MCF 10A (cell line): Measurements from ENCODE around the gene COL6A3. TPM values are rescaled to one million over a fixed set of nuclear protein-coding genes. Genes with fewer than 3 reads are reported as not detected.

Source experiments
- BruUV-seq: library from RNA; stranded (reverse); fragments of 400-500 nt; replicated peaks from 2 replicates; lab custom pipeline; 2021; lab: Mats Ljungman, UMichigan
- CTCF ChIA-PET: fragments of 300-600 bp; sonication (Branson Sonifier 250); formaldehyde crosslinking; extraction: SDS; loops from one replicate; lab custom pipeline; 2021; ENCODE audit warnings: antibody characterized with exemption, inconsistent platforms; lab: Yijun Ruan, JAX
- POLR2A ChIA-PET: fragments of 300-600, 350-650 bp; sonication (Branson Sonifier 250); formaldehyde crosslinking; extraction: SDS; loops from one replicate; lab custom pipeline; 2020; ENCODE audit warnings: antibody characterized with exemption, inconsistent platforms; lab: Yijun Ruan, JAX
- DNase-seq: peaks from one replicate; pipeline ENCODE4 v3.0.0-alpha.2; 2018; ENCODE audit not compliant: unreplicated experiment
- H3K27ac Mint-ChIP-seq: one replicate; pipeline ENCODE4 v1.8.0; 2022; ENCODE audit warnings: mild to moderate bottlenecking, low read depth, mixed read lengths; ENCODE audit not compliant: unreplicated experiment
- H3K27me3 Mint-ChIP-seq: one replicate; pipeline ENCODE4 v1.8.0; 2022; ENCODE audit warnings: mixed read lengths; ENCODE audit not compliant: insufficient read depth, unreplicated experiment
- H3K36me3 Mint-ChIP-seq: one replicate; pipeline ENCODE4 v1.8.0; 2022; ENCODE audit warnings: mild to moderate bottlenecking, moderate library complexity, mixed read lengths; ENCODE audit not compliant: insufficient read depth, unreplicated experiment
- H3K4me1 Mint-ChIP-seq: one replicate; pipeline ENCODE4 v1.8.0; 2022; ENCODE audit warnings: mixed read lengths; ENCODE audit not compliant: insufficient read depth, unreplicated experiment
- H3K4me3 Mint-ChIP-seq: one replicate; pipeline ENCODE4 v1.8.0; 2022; ENCODE audit warnings: mild to moderate bottlenecking, moderate library complexity, mixed read lengths; ENCODE audit not compliant: unreplicated experiment
- H3K9me3 Mint-ChIP-seq: one replicate; pipeline ENCODE4 v1.8.0; 2022; ENCODE audit warnings: mixed read lengths; ENCODE audit not compliant: unreplicated experiment
- CTCF ChIP-seq: fragments of 200-600 bp; IDR thresholded peaks from one replicate; pipeline ENCODE4 v1.8.0; 2022; ENCODE audit warnings: antibody characterized with exemption, mild to moderate bottlenecking; ENCODE audit not compliant: unreplicated experiment
- intact Hi-C: fragments of 100-400 bp; cut with micrococcal nuclease; formaldehyde crosslinking; loops from 2 replicates; pipeline ENCODE4 v1.14.1; 2022
- total RNA-seq: library from RNA; stranded (reverse); gene quantifications from 2 replicates; pipeline ENCODE4 v1.2.3, GENCODE V29; 2022

The COL6A3 gene
- total RNA-seq, 1 experiment from 2014 or later, result 0.19 TPM

GRCh38 chr2:237319887-237320286 is 94.1 kb downstream of the COL6A3 start:
- TF ChIP-seq CTCF, result no peak
- Mint-ChIP-seq H3K27me3 (no peaks in the 10 kb centered on the region), H3K4me3 (no peak overlapping the region), H3K4me1 (peaks cover 16% of the 10 kb centered on the region), H3K36me3 (no peaks in the 10 kb centered on the region), H3K27ac (no peak overlapping the region), H3K9me3 (no peaks in the 10 kb centered on the region)
- DNase-seq, result no peak
- BruUV-seq, result no TSS peak
- intact Hi-C loops, result no loop called here
- ChIA-PET CTCF (interaction anchor here (0.6 to 0.7 kb wide), 2 partner anchors 370 to 1818 kb away, joined by 3 to 4 read pairs; no protein-coding TSS in a partner anchor), POLR2A (no interaction called here)

DNA sequence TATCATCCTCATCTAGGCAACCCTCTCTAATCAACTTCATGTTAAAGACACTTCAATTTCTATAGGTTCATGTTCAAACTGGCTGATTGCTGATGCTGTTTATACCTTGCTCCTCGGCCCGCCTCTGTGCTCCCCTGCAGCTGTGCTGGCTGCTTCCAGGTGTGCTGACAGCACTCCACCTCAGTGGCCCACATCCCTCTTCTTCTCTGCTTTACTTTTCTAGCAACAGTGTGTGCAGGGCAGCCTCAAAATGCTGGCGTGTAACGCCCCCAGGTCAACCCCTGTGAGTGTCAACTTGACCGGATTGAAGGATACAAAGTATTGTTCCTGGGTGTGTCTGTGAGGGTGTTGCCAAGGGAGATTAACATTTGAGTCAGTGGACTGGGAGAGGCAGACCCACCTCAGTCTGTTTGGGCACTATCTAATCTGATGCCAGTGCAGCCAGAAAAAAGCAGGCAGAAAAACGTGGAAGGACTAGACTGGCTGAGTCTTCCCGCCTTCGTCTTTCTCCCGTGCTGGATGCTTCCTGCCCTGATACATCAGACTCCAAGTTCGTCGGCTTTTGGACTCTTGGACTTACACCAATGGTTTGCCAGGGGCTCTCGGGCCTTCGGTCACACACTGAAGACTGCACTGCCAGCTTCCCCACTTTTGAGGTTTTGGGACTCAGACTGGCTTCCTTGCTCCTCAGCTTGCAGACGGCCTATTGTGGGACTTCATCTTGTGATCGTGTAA is 94.7 kb downstream of the COL6A3 start:
- H3K9me3 Mint-ChIP-seq, result no peaks in the 10 kb centered on the region
- H3K4me1 Mint-ChIP-seq, result peaks cover 16% of the 10 kb centered on the region
- no peak overlapping the region for H3K27ac Mint-ChIP-seq
- H3K36me3 Mint-ChIP-seq, result no peaks in the 10 kb centered on the region
- H3K27me3 Mint-ChIP-seq, result no peaks in the 10 kb centered on the region
- POLR2A ChIA-PET, result no interaction called here
- BruUV-seq, result no TSS peak
- intact Hi-C loops, result no loop called here
- CTCF ChIA-PET, result interaction anchor here (0.7 to 0.8 kb wide), 3 partner anchors 38 to 1817 kb away, joined by 3 to 4 read pairs (median 4); no protein-coding TSS in a partner anchor
- H3K4me3 Mint-ChIP-seq, result no peak overlapping the region
- no peak for DNase-seq
- no peak for TF ChIP-seq CTCF

DNA sequence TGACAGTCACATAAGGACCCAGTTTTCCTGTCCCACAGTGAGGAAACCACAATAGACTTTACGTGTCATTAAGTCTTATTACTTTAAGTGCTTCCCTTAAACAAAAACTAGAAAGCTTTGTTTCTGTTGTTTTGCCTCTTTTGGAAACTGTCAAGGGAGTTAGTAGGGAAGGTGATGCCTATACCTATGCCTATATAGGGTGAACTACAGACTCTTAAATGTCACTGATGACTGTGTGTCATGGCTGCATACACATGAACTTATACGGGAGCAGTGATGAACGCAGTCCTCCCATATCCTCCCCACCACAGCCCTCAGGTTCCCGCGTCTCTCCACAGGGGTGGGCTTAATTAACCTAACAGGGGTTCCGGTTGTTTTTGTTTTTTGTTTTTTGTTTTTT is 97.6 kb downstream of the COL6A3 start:
- peaks cover 5% of the 10 kb centered on the region for H3K4me1 Mint-ChIP-seq
- CTCF ChIA-PET, result interaction anchor here (0.6 kb wide), 1 partner anchor 822 kb away, joined by 3 read pairs; no protein-coding TSS in a partner anchor

More for the DNA sequence above, 97.6 kb downstream of the COL6A3 start:
- POLR2A ChIA-PET, result no interaction called here
- intact Hi-C loops, result no loop called here
- no peak for TF ChIP-seq CTCF
- BruUV-seq, result no TSS peak
- H3K27ac Mint-ChIP-seq, result no peak overlapping the region
- DNase-seq, result no peak
- no peak overlapping the region for H3K4me3 Mint-ChIP-seq
- no peaks in the 10 kb centered on the region for H3K27me3 Mint-ChIP-seq
- no peaks in the 10 kb centered on the region for H3K9me3 Mint-ChIP-seq
- no peaks in the 10 kb centered on the region for H3K36me3 Mint-ChIP-seq
